Loucy (cell line): ENCODE data around the gene GNPDA2.

ENCODE experiments used
- H2AFZ ChIP-seq: fragments of 200-600 bp; sonication (generic); 2 replicates; pipeline ENCODE4 v1.6.0; 2016; ENCODE audit warnings: antibody characterized with exemption, mild to moderate bottlenecking, low read length, moderate library complexity
- H3F3A ChIP-seq: fragments of 200-600 bp; 2 replicates; pipeline ENCODE4 v1.6.0; 2016; ENCODE audit warnings: antibody characterized with exemption, low read depth, mild to moderate bottlenecking
- H3K27me3 ChIP-seq: fragments of 200-600 bp; sonication (generic); 2 replicates; pipeline ENCODE4 v1.6.1; 2014; ENCODE audit warnings: low read length, mild to moderate bottlenecking; ENCODE audit not compliant: insufficient read depth, poor library complexity, severe bottlenecking
- H3K36me3 ChIP-seq: fragments of 200-600 bp; sonication (generic); 2 replicates; pipeline ENCODE4 v1.6.1; 2016; ENCODE audit warnings: low read length; ENCODE audit not compliant: insufficient read depth
- H3K4me1 ChIP-seq: fragments of 200-600 bp; sonication (generic); 2 replicates; pipeline ENCODE4 v1.5.1; 2014; ENCODE audit warnings: low read length, mild to moderate bottlenecking; ENCODE audit not compliant: insufficient read depth, poor library complexity, severe bottlenecking
- H3K4me2 ChIP-seq: fragments of 200-600 bp; sonication (generic); 2 replicates; pipeline ENCODE4 v1.6.0; 2014; ENCODE audit warnings: antibody characterized with exemption, low read length, low read depth, mild to moderate bottlenecking; ENCODE audit not compliant: poor library complexity, severe bottlenecking
- H3K4me3 ChIP-seq: fragments of 200-600 bp; sonication (generic); 2 replicates; pipeline ENCODE4 v1.5.1; 2014; ENCODE audit warnings: low read length, mild to moderate bottlenecking, mixed read lengths; ENCODE audit not compliant: poor library complexity, severe bottlenecking
- H3K79me2 ChIP-seq: fragments of 200-600 bp; sonication (generic); 2 replicates; pipeline ENCODE4 v1.6.1; 2014; ENCODE audit warnings: low read length; ENCODE audit not compliant: insufficient read depth
- H3K9ac ChIP-seq: fragments of 200-600 bp; sonication (generic); 2 replicates; pipeline ENCODE4 v1.6.0; 2014; ENCODE audit warnings: mild to moderate bottlenecking, low read depth, low read length, moderate library complexity; ENCODE audit not compliant: poor library complexity, severe bottlenecking
- H3K9me2 ChIP-seq: fragments of 200-600 bp; sonication (generic); replicated peaks from 2 replicates; pipeline ENCODE4 v1.6.1; 2016; ENCODE audit warnings: low read depth, low read length, mixed read lengths
- H3K9me3 ChIP-seq: fragments of 200-600 bp; sonication (generic); 2 replicates; pipeline ENCODE4 v1.6.1; 2014; ENCODE audit warnings: mild to moderate bottlenecking, antibody characterized with exemption, low read length, low read depth; ENCODE audit not compliant: insufficient read depth
- H4K20me1 ChIP-seq: fragments of 200-600 bp; sonication (generic); 2 replicates; pipeline ENCODE4 v1.6.0; 2014; ENCODE audit warnings: antibody characterized with exemption, low read length, mild to moderate bottlenecking; ENCODE audit not compliant: insufficient read depth, poor library complexity, severe bottlenecking
- CTCF ChIP-seq: fragments of 200-600 bp; sonication (generic); conservative IDR thresholded peaks from 2 replicates; pipeline ENCODE4 v1.5.1; 2014; ENCODE audit warnings: mild to moderate bottlenecking, antibody characterized with exemption, low read length
- EZH2phosphoT487 ChIP-seq: fragments of 200-600 bp; IDR thresholded peaks from 2 replicates; pipeline ENCODE4 v1.6.1; 2018; ENCODE audit warnings: antibody characterized with exemption, mild to moderate bottlenecking, moderate library complexity, borderline replicate concordance

Gene GNPDA2

DNA sequence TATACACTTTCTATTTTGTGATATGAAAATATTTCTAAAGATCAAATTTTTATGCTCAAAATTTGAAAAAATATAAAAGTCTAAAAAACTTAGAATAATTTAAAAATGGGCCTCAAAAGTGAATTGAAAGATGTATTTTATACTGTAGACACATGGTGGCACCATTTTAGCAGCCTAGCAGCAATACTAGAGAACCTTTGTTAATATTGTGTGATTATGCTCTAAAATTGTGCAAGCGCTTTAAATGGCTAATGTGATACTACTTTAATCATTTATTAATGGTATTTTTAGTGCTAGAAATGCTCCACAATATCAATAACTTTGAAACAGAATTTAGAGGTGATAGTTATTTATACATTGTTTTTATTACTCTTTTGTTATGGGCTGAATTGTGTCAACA is 51.9 kb downstream of the GNPDA2 start:
- Histone ChIP-seq H3K4me2 (no peak overlapping the region), H3K9me3 (no peaks in the 10 kb centered on the region), H3K4me1 (peaks cover 17% of the 10 kb centered on the region), H3F3A (no peaks in the 10 kb centered on the region), H3K4me3 (no peak overlapping the region), H3K9me2 (no peaks in the 10 kb centered on the region), H3K27me3 (no peaks in the 10 kb centered on the region), H4K20me1 (peaks cover 8% of the 10 kb centered on the region), H3K79me2 (peaks cover 12% of the 10 kb centered on the region), H3K36me3 (no peaks in the 10 kb centered on the region), H3K9ac (no peak overlapping the region), H2AFZ (no peak overlapping the region)
- TF ChIP-seq EZH2phosphoT487 = no peak
- TF ChIP-seq CTCF = peak; percentile 41

DNA sequence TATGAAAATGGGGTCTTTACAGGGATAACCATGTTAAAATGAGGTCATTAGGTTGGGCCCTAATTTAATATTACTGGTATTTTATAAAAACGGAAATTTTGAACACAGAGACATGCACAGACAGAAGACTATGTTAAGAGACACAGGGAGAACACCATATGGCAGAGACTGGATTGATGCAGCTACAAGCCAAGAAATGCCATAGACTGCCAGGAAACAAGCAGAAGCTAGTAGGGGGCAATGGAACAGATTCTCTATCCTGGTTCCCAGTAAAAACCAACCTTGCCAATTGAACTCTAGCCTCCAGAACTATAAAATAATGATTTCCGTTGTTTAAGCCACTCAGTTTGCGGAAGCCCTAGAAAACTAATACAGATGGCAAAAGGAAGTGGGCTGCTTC is 54.7 kb downstream of the GNPDA2 start:
- no peaks in the 10 kb centered on the region for H3F3A ChIP-seq
- no peaks in the 10 kb centered on the region for H4K20me1 ChIP-seq
- H3K9ac ChIP-seq = no peak overlapping the region
- no peak overlapping the region for H3K4me3 ChIP-seq
- no peaks in the 10 kb centered on the region for H3K9me3 ChIP-seq
- no peak for TF ChIP-seq EZH2phosphoT487
- no peak for TF ChIP-seq CTCF
- H3K4me2 ChIP-seq = no peak overlapping the region
- no peak overlapping the region for H2AFZ ChIP-seq
- H3K9me2 ChIP-seq = no peaks in the 10 kb centered on the region
- H3K36me3 ChIP-seq = no peaks in the 10 kb centered on the region
- H3K27me3 ChIP-seq = no peaks in the 10 kb centered on the region
- peaks cover 3% of the 10 kb centered on the region for H3K4me1 ChIP-seq
- H3K79me2 ChIP-seq = no peaks in the 10 kb centered on the region

DNA sequence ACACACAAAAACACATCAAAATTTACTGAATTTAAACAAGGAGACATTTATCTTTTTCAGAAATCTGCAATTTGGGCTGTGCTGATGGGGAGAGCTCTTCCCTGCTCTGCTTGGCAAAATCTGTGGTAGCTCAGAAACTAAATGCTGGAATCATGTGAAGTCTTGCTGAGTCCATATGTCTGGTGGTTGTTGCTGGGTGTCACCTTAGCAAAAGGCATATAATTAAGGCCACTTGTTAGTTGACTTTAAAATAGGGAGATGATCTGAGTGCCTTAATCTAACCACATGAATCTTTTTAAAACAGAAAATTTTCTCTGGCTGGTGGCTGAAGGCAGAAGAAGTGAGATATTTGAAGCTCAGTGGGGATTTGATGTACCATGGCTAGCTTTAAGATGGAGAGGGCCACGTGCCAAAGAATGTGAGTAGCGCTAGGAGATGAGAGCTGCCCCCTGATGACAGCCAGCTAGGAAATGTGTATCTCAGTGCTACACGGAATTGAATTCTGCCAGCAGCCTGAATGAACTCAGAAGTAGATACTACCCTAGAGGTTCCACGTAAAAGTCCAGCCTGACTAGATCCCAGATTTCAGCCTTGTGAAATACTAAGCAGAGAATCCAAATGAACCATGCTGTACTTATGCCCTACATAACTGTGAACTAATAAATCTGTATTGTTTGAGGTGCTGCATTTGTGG is 55.7 kb downstream of the GNPDA2 start:
- no peaks in the 10 kb centered on the region for H3F3A ChIP-seq

More for the DNA sequence above, 55.7 kb downstream of the GNPDA2 start:
- H3K9me3 ChIP-seq = no peaks in the 10 kb centered on the region
- no peak for TF ChIP-seq EZH2phosphoT487
- no peak for TF ChIP-seq CTCF
- no peaks in the 10 kb centered on the region for H3K36me3 ChIP-seq
- no peaks in the 10 kb centered on the region for H4K20me1 ChIP-seq
- H3K4me1 ChIP-seq = no peaks in the 10 kb centered on the region
- no peak overlapping the region for H3K9ac ChIP-seq
- no peaks in the 10 kb centered on the region for H3K79me2 ChIP-seq
- no peak overlapping the region for H3K4me2 ChIP-seq
- no peaks in the 10 kb centered on the region for H3K9me2 ChIP-seq
- H3K27me3 ChIP-seq = no peaks in the 10 kb centered on the region
- no peak overlapping the region for H3K4me3 ChIP-seq
- no peak overlapping the region for H2AFZ ChIP-seq
